GM19395 (cell line): ENCODE measurements around the gene MPHOSPH9.
A peak's percentile ranks its signal among the peaks of the same experiment; 100 is the strongest.

ENCODE experiments used
- ATAC-seq: cut with Tn5 transposase; IDR thresholded peaks from one replicate; pipeline ENCODE4 v1.9.1; 2021; ENCODE audit warnings: mild to moderate bottlenecking, moderate library complexity; ENCODE audit not compliant: unreplicated experiment

The MPHOSPH9 gene

GRCh38 chr12:123232807-123233504 lies at the start of gene MPHOSPH9, which contains the start of gene MTRFR:
Gene MPHOSPH9, minus strand, starts transcription at chr12:123233141. Its CDS starts 2,777 bp downstream, at chr12:123230364.
Gene MTRFR, plus strand, starts transcription at chr12:123233436. Its CDS starts 20,239 bp downstream, at chr12:123253675.
- ATAC-seq: peak; percentile 80

- ATAC-seq: no peak
Observed at GRCh38 chr12:123282111-123282510, 49.2 kb upstream of the MPHOSPH9 start.

DNA sequence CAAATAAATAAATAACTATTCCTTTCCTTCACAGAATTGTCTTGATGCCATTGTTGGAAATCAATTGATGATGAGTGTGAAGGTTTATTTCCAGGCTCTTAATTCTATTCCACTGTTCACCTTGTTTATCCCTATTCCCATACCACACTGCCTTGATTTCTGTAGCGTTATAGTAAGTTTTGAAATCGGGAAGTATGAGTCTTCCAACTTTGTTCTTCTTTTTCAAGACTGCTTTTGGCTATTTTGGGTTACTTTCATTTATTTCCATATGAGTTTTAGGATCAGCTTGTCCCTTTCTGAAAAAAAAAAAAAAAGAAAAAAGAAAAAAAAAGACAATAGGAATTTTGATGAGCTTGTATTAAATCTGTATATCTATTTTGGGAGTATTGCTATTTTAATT lies 48.0 kb upstream of the MPHOSPH9 start:
- no peak for ATAC-seq

GRCh38 chr12:123278101-123278627 lies 45.2 kb upstream of the MPHOSPH9 start:
- peak; percentile 92 for ATAC-seq

- ATAC-seq: no peak
Observed at GRCh38 chr12:123273166-123273565, 40.2 kb upstream of the MPHOSPH9 start.

GRCh38 chr12:123271001-123271668 lies 38.2 kb upstream of the MPHOSPH9 start:
- peak; percentile 60 for ATAC-seq

DNA sequence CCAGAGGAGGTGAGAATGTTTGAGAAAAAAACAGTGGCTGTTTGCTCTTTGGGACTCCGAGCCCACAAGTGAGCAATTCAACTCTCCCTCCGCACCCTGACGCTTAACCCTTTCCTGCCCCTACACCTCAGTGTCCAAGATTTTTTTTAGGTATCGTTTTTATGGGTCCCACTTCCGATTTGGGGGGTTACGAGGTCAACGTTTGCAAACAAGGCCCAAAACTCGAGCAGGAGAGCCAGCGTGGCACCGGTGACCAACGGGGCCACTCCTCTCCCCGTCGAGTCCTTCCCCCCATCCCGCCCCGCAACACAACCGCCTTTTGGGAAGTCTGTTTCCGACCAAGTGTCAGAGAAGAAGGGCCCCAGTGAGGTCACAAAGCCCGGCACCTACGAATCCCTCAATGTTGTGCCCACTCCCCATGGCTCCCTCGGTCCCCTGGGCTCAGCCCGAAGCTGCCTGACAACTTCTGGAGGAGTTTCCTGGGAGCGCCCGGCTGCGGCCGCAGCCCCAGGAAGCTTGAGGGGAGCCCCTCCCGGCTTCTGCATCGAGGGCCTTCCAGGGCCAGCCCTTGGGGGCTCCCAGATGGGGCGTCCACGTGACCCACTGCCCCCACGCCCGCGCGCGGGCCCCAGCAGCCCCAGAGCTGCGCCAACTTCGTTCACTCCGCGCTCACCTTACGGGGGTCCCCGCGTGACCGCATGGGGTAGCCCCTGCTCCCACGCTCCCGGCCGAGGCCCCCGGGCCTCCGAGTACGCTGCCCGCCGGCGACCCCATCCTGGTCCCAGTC lies 37.5 kb upstream of the MPHOSPH9 start:
- ATAC-seq: peak; percentile 7

- no peak for ATAC-seq
Observed at GRCh38 chr12:123269896-123270213, 36.9 kb upstream of the MPHOSPH9 start.

- ATAC-seq: no peak
Observed at GRCh38 chr12:123269395-123269892, 36.5 kb upstream of the MPHOSPH9 start.

GRCh38 chr12:123268850-123269249 lies 35.9 kb upstream of the MPHOSPH9 start:
- ATAC-seq: no peak

GRCh38 chr12:123267991-123268843 lies 35.3 kb upstream of the MPHOSPH9 start:
- ATAC-seq: no peak

GRCh38 chr12:123267335-123267920 lies 34.5 kb upstream of the MPHOSPH9 start:
- no peak for ATAC-seq

GRCh38 chr12:123266679-123267277 lies 33.8 kb upstream of the MPHOSPH9 start:
- ATAC-seq: no peak

- no peak for ATAC-seq
Observed at GRCh38 chr12:123265851-123266678, 33.1 kb upstream of the MPHOSPH9 start.

GRCh38 chr12:123264642-123265041 lies 31.7 kb upstream of the MPHOSPH9 start:
- ATAC-seq: no peak

DNA sequence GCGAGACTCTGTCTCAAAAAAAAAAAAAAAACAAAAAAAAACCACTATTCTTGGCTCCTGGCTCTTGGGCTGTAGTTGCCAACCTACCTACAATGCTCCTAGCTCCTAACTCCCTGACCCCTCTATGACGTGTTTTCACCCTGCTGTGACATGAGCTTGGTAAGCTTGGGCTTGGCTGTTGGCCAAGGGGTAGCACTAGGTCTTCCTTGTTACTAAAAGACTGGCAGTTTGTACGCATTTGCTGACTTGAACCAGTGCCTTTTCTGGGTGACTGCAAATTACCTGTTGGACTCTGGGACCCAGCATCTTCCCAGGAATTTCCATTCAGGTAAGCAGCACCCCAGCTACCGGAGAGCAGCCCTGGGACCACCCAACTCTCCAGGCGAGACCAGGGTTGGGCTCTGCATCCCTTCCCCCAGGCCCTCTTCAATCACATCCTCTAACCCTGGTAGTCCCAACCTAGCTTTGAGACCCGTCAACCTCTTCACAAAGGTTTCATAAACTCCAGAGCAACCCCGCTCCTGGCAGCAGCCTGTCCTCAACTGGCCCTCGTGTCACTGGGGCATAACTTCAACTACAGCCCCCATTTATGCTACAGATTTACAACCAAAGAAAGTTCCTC lies 30.4 kb upstream of the MPHOSPH9 start:
- no peak for ATAC-seq

DNA sequence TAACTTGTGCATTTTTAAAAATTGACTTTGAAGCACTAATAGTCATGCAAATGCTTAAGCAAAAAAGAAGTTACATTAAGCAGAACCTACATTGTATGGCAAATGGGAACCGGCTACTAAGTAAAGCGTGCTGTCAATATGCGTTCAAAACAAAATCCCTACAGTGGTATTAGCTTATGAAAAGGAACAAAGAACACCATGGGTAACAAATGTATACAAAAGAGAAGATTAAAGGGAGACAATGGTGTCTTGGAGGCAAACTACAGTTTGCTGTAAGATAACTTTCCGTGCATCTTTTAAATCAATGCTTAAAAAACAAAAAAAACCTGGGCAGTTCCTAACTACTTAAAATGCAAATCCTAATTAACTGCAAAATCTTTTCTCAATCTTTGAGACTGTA lies 28.3 kb upstream of the MPHOSPH9 start:
- no peak for ATAC-seq

- ATAC-seq: no peak
Observed at GRCh38 chr12:123260081-123260480, 27.1 kb upstream of the MPHOSPH9 start.
